Activated CD8-positive, alpha-beta memory T cell treated with anti-CD3 and anti-CD28 coated beads, Interleukin-2, amount 50 U/mL, for 1 hour (primary cell): ENCODE results near the gene FAM219A.

Experiments
- DNase-seq: peaks from one replicate; pipeline ENCODE4 v3.0.0-alpha.2; 2020; ENCODE audit errors: extremely low read depth

The FAM219A gene

DNA sequence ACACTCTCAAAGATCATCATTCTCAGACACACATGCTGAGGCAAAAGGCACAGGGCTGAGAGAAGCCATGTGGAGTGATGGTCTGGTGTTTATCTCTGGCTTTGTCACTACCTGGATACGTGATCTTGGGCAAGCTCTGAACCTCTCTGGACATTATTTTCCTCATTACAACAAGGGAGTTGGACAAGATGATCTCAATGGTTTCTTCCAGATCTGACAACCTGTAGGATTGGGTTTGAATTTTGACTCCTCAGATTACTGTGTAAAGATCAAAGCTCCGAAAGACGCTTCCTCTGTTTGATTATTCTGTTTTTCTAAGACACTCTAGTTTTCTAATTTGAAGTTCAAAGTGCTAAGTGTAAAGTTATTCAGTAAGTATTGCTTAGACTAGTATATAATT, 109.0 kb downstream of the FAM219A start:
- DNase-seq: no peak
